ENCODE data around the gene TEX51.

TEX51 gene

GRCh38 chr2:126913329-126913728 lies 14.6 kb downstream of the TEX51 start:
- no CpG with 5 or more reads among the region's 2 CpGs for WGBS (ENCODE audit: insufficient coverage, insufficient read length)
- Histone ChIP-seq H3K4me3 (ENCODE audit: low read length) (no peak overlapping the region), H3K27ac (ENCODE audit: low read length) (no peak overlapping the region), H3K36me3 (ENCODE audit: control insufficient read depth, insufficient read depth, low read length) (no peaks in the 10 kb centered on the region), H3K9me3 (ENCODE audit: control insufficient read depth, insufficient read depth, low read length) (no peaks in the 10 kb centered on the region), H3K27me3 (ENCODE audit: control insufficient read depth, insufficient read depth, low read length) (no peaks in the 10 kb centered on the region), H3K4me1 (ENCODE audit: control insufficient read depth, insufficient read depth, low read length) (no peaks in the 10 kb centered on the region)
- no peak for DNase-seq (ENCODE audit: low read depth, low spot score)

GRCh38 chr2:126913881-126914615 lies 15.4 kb downstream of the TEX51 start:
- Histone ChIP-seq H3K4me1 (ENCODE audit: control insufficient read depth, insufficient read depth, low read length) (no peaks in the 10 kb centered on the region), H3K36me3 (ENCODE audit: control insufficient read depth, insufficient read depth, low read length) (no peaks in the 10 kb centered on the region), H3K27ac (ENCODE audit: low read length) (no peak overlapping the region), H3K27me3 (ENCODE audit: control insufficient read depth, insufficient read depth, low read length) (no peaks in the 10 kb centered on the region), H3K9me3 (ENCODE audit: control insufficient read depth, insufficient read depth, low read length) (no peaks in the 10 kb centered on the region), H3K4me3 (ENCODE audit: low read length) (no peak overlapping the region)
- WGBS (ENCODE audit: insufficient coverage, insufficient read length): no CpG with 5 or more reads among the region's 10 CpGs
- no peak for DNase-seq (ENCODE audit: low read depth, low spot score)

- WGBS (ENCODE audit: insufficient coverage, insufficient read length): no CpG with 5 or more reads among the region's 14 CpGs
- H3K4me1 ChIP-seq (ENCODE audit: control insufficient read depth, insufficient read depth, low read length): no peaks in the 10 kb centered on the region
- H3K9me3 ChIP-seq (ENCODE audit: control insufficient read depth, insufficient read depth, low read length): no peaks in the 10 kb centered on the region
- H3K4me3 ChIP-seq (ENCODE audit: low read length): no peak overlapping the region
- DNase-seq (ENCODE audit: low read depth, low spot score): no peak
- H3K36me3 ChIP-seq (ENCODE audit: control insufficient read depth, insufficient read depth, low read length): no peaks in the 10 kb centered on the region
- no peak overlapping the region for H3K27ac ChIP-seq (ENCODE audit: low read length)
- H3K27me3 ChIP-seq (ENCODE audit: control insufficient read depth, insufficient read depth, low read length): no peaks in the 10 kb centered on the region
These were observed 16.3 kb downstream of the TEX51 start for GRCh38 chr2:126914811-126915500.

- H3K27me3 ChIP-seq (ENCODE audit: control insufficient read depth, insufficient read depth, low read length): no peaks in the 10 kb centered on the region
- H3K4me3 ChIP-seq (ENCODE audit: low read length): no peak overlapping the region
- H3K36me3 ChIP-seq (ENCODE audit: control insufficient read depth, insufficient read depth, low read length): no peaks in the 10 kb centered on the region
- DNase-seq (ENCODE audit: low read depth, low spot score): no peak
- no peak overlapping the region for H3K27ac ChIP-seq (ENCODE audit: low read length)
- H3K4me1 ChIP-seq (ENCODE audit: control insufficient read depth, insufficient read depth, low read length): no peaks in the 10 kb centered on the region
- H3K9me3 ChIP-seq (ENCODE audit: control insufficient read depth, insufficient read depth, low read length): no peaks in the 10 kb centered on the region
- WGBS (ENCODE audit: insufficient coverage, insufficient read length): no CpG with 5 or more reads among the region's 4 CpGs
These were observed 17.2 kb downstream of the TEX51 start for GRCh38 chr2:126915903-126916302.

GRCh38 chr2:126916744-126917143 lies 18.1 kb downstream of the TEX51 start:
- Histone ChIP-seq H3K4me1 (ENCODE audit: control insufficient read depth, insufficient read depth, low read length) (no peaks in the 10 kb centered on the region), H3K27ac (ENCODE audit: low read length) (no peak overlapping the region), H3K9me3 (ENCODE audit: control insufficient read depth, insufficient read depth, low read length) (no peaks in the 10 kb centered on the region), H3K36me3 (ENCODE audit: control insufficient read depth, insufficient read depth, low read length) (no peaks in the 10 kb centered on the region), H3K4me3 (ENCODE audit: low read length) (no peak overlapping the region), H3K27me3 (ENCODE audit: control insufficient read depth, insufficient read depth, low read length) (no peaks in the 10 kb centered on the region)
- no peak for DNase-seq (ENCODE audit: low read depth, low spot score)
- WGBS (ENCODE audit: insufficient coverage, insufficient read length): no CpG with 5 or more reads among the region's 4 CpGs

- WGBS (ENCODE audit: insufficient coverage, insufficient read length): no CpG with 5 or more reads among the region's 1 CpG
- Histone ChIP-seq H3K4me1 (ENCODE audit: control insufficient read depth, insufficient read depth, low read length) (no peaks in the 10 kb centered on the region), H3K27me3 (ENCODE audit: control insufficient read depth, insufficient read depth, low read length) (no peaks in the 10 kb centered on the region), H3K27ac (ENCODE audit: low read length) (no peak overlapping the region), H3K4me3 (ENCODE audit: low read length) (no peak overlapping the region), H3K9me3 (ENCODE audit: control insufficient read depth, insufficient read depth, low read length) (no peaks in the 10 kb centered on the region), H3K36me3 (ENCODE audit: control insufficient read depth, insufficient read depth, low read length) (no peaks in the 10 kb centered on the region)
- DNase-seq (ENCODE audit: low read depth, low spot score): no peak
These were observed 22.4 kb downstream of the TEX51 start for GRCh38 chr2:126921066-126921465.

- Histone ChIP-seq H3K4me3 (ENCODE audit: low read length) (no peak overlapping the region; the same call in 1 of the 2 replicates), H3K4me1 (ENCODE audit: control insufficient read depth, insufficient read depth, low read length) (no peaks in the 10 kb centered on the region), H3K36me3 (ENCODE audit: control insufficient read depth, insufficient read depth, low read length) (no peaks in the 10 kb centered on the region), H3K27ac (ENCODE audit: low read length) (no peak overlapping the region), H3K27me3 (ENCODE audit: control insufficient read depth, insufficient read depth, low read length) (no peaks in the 10 kb centered on the region), H3K9me3 (ENCODE audit: control insufficient read depth, insufficient read depth, low read length) (no peaks in the 10 kb centered on the region)
- no peak for DNase-seq (ENCODE audit: low read depth, low spot score)
- WGBS (ENCODE audit: insufficient coverage, insufficient read length): no CpG with 5 or more reads among the region's 5 CpGs
These were observed 32.4 kb downstream of the TEX51 start for GRCh38 chr2:126930970-126931590.

- H3K27me3 ChIP-seq (ENCODE audit: control insufficient read depth, insufficient read depth, low read length): no peaks in the 10 kb centered on the region
- no peak overlapping the region for H3K27ac ChIP-seq (ENCODE audit: low read length)
- WGBS (ENCODE audit: insufficient coverage, insufficient read length): no CpG with 5 or more reads among the region's 4 CpGs
- no peak overlapping the region for H3K4me3 ChIP-seq (ENCODE audit: low read length)
- H3K36me3 ChIP-seq (ENCODE audit: control insufficient read depth, insufficient read depth, low read length): no peaks in the 10 kb centered on the region
- H3K9me3 ChIP-seq (ENCODE audit: control insufficient read depth, insufficient read depth, low read length): no peaks in the 10 kb centered on the region
- no peak for DNase-seq (ENCODE audit: low read depth, low spot score)
- no peaks in the 10 kb centered on the region for H3K4me1 ChIP-seq (ENCODE audit: control insufficient read depth, insufficient read depth, low read length)
These were observed 33.8 kb downstream of the TEX51 start for GRCh38 chr2:126932529-126932928.

GRCh38 chr2:126932966-126933710 lies 34.4 kb downstream of the TEX51 start:
- Histone ChIP-seq H3K4me1 (ENCODE audit: control insufficient read depth, insufficient read depth, low read length) (no peaks in the 10 kb centered on the region), H3K27ac (ENCODE audit: low read length) (no peak overlapping the region), H3K27me3 (ENCODE audit: control insufficient read depth, insufficient read depth, low read length) (no peaks in the 10 kb centered on the region), H3K36me3 (ENCODE audit: control insufficient read depth, insufficient read depth, low read length) (no peaks in the 10 kb centered on the region), H3K9me3 (ENCODE audit: control insufficient read depth, insufficient read depth, low read length) (no peaks in the 10 kb centered on the region), H3K4me3 (ENCODE audit: low read length) (no peak overlapping the region)
- no CpG with 5 or more reads among the region's 14 CpGs for WGBS (ENCODE audit: insufficient coverage, insufficient read length)
- no peak for DNase-seq (ENCODE audit: low read depth, low spot score)

GRCh38 chr2:126933711-126934091 lies 35.0 kb downstream of the TEX51 start:
- no peaks in the 10 kb centered on the region for H3K27me3 ChIP-seq (ENCODE audit: control insufficient read depth, insufficient read depth, low read length)
- H3K9me3 ChIP-seq (ENCODE audit: control insufficient read depth, insufficient read depth, low read length): no peaks in the 10 kb centered on the region
- WGBS (ENCODE audit: insufficient coverage, insufficient read length): no CpG with 5 or more reads among the region's 4 CpGs
- no peak for DNase-seq (ENCODE audit: low read depth, low spot score)
- no peaks in the 10 kb centered on the region for H3K4me1 ChIP-seq (ENCODE audit: control insufficient read depth, insufficient read depth, low read length)
- no peak overlapping the region for H3K27ac ChIP-seq (ENCODE audit: low read length)
- H3K36me3 ChIP-seq (ENCODE audit: control insufficient read depth, insufficient read depth, low read length): no peaks in the 10 kb centered on the region
- no peak overlapping the region for H3K4me3 ChIP-seq (ENCODE audit: low read length)

All from iPS DF 6.9 (cell line).